ENCODE measurements around the gene TRERF1. TPM values are rescaled to one million over a fixed set of nuclear protein-coding genes. Genes with fewer than 3 reads are reported as not detected.

Gene TRERF1
- total RNA-seq, 1 experiment from 2014 or later: 0.39 TPM

- Histone ChIP-seq H3K36me3 (ENCODE audit: control insufficient read depth, insufficient read depth, low read length) (no peaks in the 10 kb centered on the region), H3K4me1 (peaks cover 9% of the 10 kb centered on the region; the same call in 1 of the 2 replicates), H3K4me3 (ENCODE audit: low read depth, low read length) (no peak overlapping the region), H3K9me3 (no peaks in the 10 kb centered on the region), H3K27me3 (replicated peaks; ENCODE audit: control insufficient read depth, insufficient read depth, low read length) (no peaks in the 10 kb centered on the region)
- POLR2A ChIA-PET: no interaction called here
- Mint-ChIP-seq H3K4me3 (ENCODE audit: unreplicated experiment) (no peak overlapping the region), H3K27ac (ENCODE audit: unreplicated experiment) (no peak overlapping the region), H3K36me3 (ENCODE audit: insufficient read depth, unreplicated experiment) (no peaks in the 10 kb centered on the region), H3K9me3 (ENCODE audit: unreplicated experiment) (no peaks in the 10 kb centered on the region), H3K4me1 (ENCODE audit: low read depth, unreplicated experiment) (no peaks in the 10 kb centered on the region), H3K27me3 (ENCODE audit: insufficient read depth, unreplicated experiment) (peaks cover 3% of the 10 kb centered on the region)
- TF ChIP-seq CTCF (IDR thresholded peaks at IDR 0.05; ENCODE audit: insufficient read depth in 1 of 2, low read depth in 1 of 2, low read length in 1 of 2, severe bottlenecking in 1 of 2, unreplicated experiment in 1 of 2): no peak
- intact Hi-C loops (cut with micrococcal nuclease; ENCODE audit: unreplicated experiment): no loop called here
- DNase-seq: no peak
- CTCF ChIA-PET: no interaction called here
- BruUV-seq (replicated peaks): no TSS peak
Measured at GRCh38 chr6:42363926-42364849, 87.5 kb downstream of the TRERF1 start.

GRCh38 chr6:42361036-42361435 is 90.7 kb downstream of the TRERF1 start:
- ChIA-PET CTCF (no interaction called here), POLR2A (no interaction called here)
- Mint-ChIP-seq H3K27ac (ENCODE audit: unreplicated experiment) (no peak overlapping the region), H3K9me3 (ENCODE audit: unreplicated experiment) (peaks cover 5% of the 10 kb centered on the region), H3K4me3 (ENCODE audit: unreplicated experiment) (no peak overlapping the region), H3K36me3 (ENCODE audit: insufficient read depth, unreplicated experiment) (no peaks in the 10 kb centered on the region), H3K27me3 (ENCODE audit: insufficient read depth, unreplicated experiment) (peaks cover 3% of the 10 kb centered on the region), H3K4me1 (ENCODE audit: low read depth, unreplicated experiment) (no peaks in the 10 kb centered on the region)
- H3K4me3 ChIP-seq (ENCODE audit: low read depth, low read length): no peak overlapping the region
- H3K4me1 ChIP-seq: no peaks in the 10 kb centered on the region
- no peaks in the 10 kb centered on the region for H3K9me3 ChIP-seq
- DNase-seq: no peak
- no peak for TF ChIP-seq CTCF (IDR thresholded peaks at IDR 0.05; ENCODE audit: insufficient read depth in 1 of 2, low read depth in 1 of 2, low read length in 1 of 2, severe bottlenecking in 1 of 2, unreplicated experiment in 1 of 2)
- H3K36me3 ChIP-seq (ENCODE audit: control insufficient read depth, insufficient read depth, low read length): no peaks in the 10 kb centered on the region
- intact Hi-C loops (cut with micrococcal nuclease; ENCODE audit: unreplicated experiment): no loop called here
- BruUV-seq (replicated peaks): no TSS peak
- no peaks in the 10 kb centered on the region for H3K27me3 ChIP-seq (replicated peaks; ENCODE audit: control insufficient read depth, insufficient read depth, low read length)

GRCh38 chr6:42359021-42359420 is 92.7 kb downstream of the TRERF1 start:
- no peak for DNase-seq
- no TSS peak for BruUV-seq (replicated peaks)
- H3K36me3 ChIP-seq (ENCODE audit: control insufficient read depth, insufficient read depth, low read length): no peaks in the 10 kb centered on the region
- Mint-ChIP-seq H3K36me3 (ENCODE audit: insufficient read depth, unreplicated experiment) (no peaks in the 10 kb centered on the region), H3K27me3 (ENCODE audit: insufficient read depth, unreplicated experiment) (peaks cover 3% of the 10 kb centered on the region), H3K4me1 (ENCODE audit: low read depth, unreplicated experiment) (no peaks in the 10 kb centered on the region), H3K4me3 (ENCODE audit: unreplicated experiment) (no peak overlapping the region), H3K9me3 (ENCODE audit: unreplicated experiment) (peaks cover 9% of the 10 kb centered on the region), H3K27ac (ENCODE audit: unreplicated experiment) (no peak overlapping the region)
- H3K4me3 ChIP-seq (ENCODE audit: low read depth, low read length): no peak overlapping the region
- H3K9me3 ChIP-seq: no peaks in the 10 kb centered on the region
- no peaks in the 10 kb centered on the region for H3K4me1 ChIP-seq
- no peak for TF ChIP-seq CTCF (IDR thresholded peaks at IDR 0.05; ENCODE audit: insufficient read depth in 1 of 2, low read depth in 1 of 2, low read length in 1 of 2, severe bottlenecking in 1 of 2, unreplicated experiment in 1 of 2)
- ChIA-PET CTCF (no interaction called here), POLR2A (no interaction called here)
- intact Hi-C loops (cut with micrococcal nuclease; ENCODE audit: unreplicated experiment): no loop called here
- no peaks in the 10 kb centered on the region for H3K27me3 ChIP-seq (replicated peaks; ENCODE audit: control insufficient read depth, insufficient read depth, low read length)

Data from Caco-2 (cell line).